NCI-H526 treated with DMSO at 0.1 percent for 48 hours (cell line): Measurements from ENCODE around the gene EML4.
"Not testable (repeated sequence)": the region's sequence is repeated elsewhere in the genome, so short reads cannot be mapped to it uniquely, and the experiment has no call there.

Source experiments
- DNase-seq: peaks from one replicate; lab custom pipeline; 2025; lab: John Stamatoyannopoulos, UW

Gene EML4

DNA sequence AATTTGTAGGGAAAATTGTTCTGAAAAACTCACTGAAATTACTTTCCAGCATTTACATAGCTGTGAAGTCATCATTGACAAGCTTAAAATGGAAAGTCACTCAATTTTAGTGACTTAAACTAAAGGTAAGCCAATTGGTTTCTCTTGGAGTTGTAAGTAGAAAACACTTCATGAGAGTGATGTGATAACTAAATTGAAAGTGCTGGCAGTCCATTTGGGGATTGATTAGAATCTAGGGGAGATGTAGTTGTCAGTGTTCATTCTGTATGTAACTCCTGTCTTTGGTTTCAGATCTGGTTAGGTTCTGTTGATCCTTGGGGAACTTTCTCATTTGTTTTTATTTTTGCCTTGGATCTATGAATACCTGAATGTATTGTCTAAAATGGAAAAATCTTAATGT lies 138.0 kb downstream of the EML4 start:
- no peak for DNase-seq

DNA sequence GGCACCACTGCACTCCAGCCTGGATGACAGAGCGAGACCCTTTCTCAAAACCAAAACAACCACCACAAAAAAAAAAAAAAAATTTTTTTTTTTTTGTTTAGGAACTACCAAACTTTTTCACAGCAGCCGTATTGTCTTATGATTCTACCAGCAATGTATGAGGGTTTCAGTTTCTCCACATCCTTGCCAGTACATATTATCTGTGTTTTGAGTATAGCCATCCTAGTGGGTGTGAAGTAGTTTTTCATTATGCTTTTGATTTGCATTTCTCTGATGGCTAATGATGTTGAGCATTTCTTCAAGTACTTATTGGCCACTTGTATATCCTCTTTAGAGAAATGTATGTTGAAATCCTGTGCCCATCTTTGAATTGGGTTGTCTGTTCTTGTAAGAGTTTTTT lies 140.2 kb downstream of the EML4 start:
- no peak for DNase-seq

DNA sequence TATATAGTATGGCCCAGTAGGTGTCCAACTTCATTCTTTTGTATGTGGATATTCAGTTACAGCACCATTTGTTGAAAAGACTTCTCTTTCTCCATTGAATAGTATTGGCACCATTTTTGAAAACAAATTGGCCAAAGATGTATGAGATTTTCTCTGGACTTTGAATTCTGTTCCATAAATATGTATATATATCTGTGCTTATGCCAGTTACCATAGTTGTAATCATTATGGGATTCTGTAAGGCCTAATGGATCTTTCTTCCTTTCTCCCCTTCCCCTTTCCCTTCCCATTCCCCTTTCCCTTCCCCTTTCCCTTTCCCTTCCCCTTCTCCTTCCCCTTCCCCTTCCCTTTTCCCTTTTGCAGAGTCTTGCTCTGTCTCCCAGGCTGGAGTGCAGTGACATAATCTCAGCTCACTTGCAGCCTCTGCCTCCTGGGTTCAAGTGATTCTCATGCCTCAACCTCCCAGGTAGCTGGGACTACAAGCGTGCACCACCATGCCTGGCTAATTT lies 140.9 kb downstream of the EML4 start:
- DNase-seq, result no peak

DNA sequence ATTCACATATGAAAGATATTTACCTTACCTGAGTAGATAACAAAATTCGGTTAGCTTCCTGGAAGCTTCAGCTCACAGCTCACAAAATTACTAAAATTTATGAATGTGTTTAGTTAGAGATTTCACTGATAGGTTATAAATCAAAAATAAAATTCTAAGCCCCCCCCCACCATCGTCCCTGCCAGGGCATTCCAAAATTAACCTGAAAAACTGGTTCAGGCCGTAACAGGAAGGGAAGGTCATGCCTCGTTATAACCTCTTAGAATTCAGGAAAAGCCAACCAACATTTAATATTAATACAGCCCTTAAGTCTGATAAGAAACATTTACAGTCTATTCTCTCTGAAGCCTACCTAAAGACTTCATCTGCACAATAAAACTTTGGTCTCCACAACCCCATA lies 143.0 kb downstream of the EML4 start:
- DNase-seq, result no peak

DNA sequence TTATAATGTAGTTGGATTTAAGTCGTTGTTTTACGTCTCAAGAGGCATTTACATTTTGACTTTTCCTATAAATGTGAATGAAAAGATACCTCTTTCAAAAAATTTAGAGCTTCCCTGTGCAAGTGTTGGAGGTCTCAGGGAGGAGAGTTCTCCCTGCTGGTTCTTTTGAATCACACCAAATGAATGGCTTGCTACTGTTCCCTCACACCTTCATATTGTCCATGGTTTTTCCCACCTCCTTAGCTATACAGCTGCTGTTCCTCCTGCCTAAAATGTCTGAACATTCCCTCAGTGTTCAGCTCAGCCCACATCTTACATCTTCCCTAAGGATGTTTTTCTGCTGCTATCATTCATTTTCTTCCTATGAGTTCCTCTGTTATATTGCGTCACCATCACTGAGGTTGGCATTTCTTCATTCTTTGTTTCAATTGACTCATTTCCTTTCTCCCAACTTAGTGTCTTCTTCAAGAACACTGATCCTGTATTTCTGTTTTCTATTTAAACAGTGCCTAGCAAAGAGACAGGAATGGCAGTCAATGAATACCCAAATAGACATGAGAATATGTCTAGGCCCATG lies 145.8 kb downstream of the EML4 start:
- no peak for DNase-seq

DNA sequence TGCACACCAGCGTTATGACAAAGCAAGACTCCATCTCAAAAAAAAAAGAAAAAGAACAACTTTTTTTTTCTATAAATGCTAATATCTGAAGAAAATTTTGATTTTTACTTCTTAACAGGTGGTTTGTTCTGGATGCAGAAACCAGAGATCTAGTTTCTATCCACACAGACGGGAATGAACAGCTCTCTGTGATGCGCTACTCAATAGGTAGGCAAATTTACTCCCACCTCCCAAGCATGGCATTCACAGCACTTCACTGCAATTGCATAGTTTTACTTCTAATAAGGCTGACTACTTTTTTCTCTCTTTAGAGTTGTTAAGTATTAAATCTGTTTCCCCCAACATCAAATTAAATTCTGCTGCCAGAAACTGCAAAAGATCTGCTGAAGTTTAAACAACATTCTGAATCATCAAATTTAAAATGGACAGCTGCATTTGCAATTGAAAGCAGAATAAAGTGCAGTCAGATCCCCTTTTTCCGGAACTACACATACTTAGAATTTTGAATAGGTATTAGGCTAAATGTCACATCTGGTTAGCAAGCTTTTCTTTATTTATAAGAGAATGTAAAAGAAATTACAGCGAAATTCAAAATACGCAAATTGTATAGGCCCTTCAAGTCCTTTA lies 146.8 kb downstream of the EML4 start:
- no peak for DNase-seq

DNA sequence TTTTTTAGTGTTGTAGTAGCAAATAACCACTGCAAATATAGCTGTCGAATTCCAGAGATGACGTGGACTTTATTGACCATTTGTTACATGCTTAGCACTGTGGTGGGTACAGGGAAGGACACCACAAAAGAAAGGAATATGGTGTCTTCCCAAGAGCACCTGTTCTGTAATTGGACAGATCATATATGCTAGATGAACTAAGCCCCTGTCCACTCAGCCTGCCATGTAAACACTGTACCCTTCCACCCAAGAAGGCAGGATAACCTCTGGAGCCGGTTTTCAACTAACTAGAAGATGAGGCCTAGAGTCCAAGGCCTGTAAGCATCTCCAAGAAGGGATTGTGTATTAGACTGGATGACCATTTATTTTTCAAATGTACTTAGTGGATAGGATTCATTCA lies 147.8 kb downstream of the EML4 start:
- no peak for DNase-seq

DNA sequence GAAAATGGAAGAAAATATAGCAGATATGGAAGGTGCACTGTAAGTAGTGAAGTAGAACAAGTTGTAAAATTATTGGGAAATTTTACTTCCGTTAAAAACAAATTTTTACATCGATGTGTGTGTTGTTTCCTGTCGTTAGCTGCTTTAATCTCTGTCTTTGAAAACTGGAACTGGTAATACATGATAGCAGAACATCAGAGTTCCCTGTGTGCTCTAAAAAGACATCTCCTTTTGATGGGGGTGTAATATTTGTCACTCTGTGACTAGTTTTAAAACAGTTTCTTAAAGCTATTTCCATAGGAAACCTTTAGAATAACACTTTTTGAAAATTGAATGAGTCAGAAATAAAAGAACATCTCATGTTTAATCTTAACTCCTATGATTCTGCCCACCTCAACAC lies 148.3 kb downstream of the EML4 start:
- no peak for DNase-seq

DNA sequence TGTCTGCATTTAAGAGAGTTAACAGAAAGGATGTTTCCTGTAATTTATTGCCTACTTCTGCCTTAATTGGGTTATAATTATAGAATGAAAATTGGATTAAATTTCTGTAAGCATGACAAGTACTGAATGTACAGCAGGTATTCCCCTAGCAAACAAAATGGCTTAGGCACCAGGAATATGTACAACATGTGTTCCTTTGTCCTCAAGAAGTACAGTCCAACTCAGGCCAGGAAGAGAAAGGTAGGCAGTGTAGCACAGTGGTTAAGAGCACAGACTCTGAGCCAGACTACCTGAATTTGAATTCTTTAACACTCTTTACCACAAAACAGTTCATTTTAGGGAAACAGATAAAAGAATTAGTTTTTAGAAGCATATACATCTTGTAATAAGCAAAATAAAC lies 148.8 kb downstream of the EML4 start:
- DNase-seq, result no peak

DNA sequence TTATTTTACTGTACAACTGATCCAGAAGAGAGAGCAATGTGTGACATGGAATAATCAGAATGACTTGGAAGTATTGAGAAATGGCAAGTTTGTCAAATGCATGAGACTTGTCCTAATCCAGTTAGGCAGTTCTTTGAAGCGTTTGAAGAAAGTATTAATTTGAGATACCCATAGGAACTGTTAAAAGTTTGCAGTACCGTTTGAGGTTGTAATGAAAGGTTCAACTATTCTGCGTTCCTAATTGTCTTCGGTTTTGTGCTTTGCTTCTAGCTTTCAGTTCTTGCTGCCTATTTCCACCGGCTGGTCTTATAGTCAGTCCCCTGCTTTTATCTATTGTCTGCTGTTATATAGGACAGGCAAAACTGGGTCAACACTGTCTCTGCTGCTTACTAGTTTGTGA lies 150.1 kb downstream of the EML4 start:
- DNase-seq, result no peak

DNA sequence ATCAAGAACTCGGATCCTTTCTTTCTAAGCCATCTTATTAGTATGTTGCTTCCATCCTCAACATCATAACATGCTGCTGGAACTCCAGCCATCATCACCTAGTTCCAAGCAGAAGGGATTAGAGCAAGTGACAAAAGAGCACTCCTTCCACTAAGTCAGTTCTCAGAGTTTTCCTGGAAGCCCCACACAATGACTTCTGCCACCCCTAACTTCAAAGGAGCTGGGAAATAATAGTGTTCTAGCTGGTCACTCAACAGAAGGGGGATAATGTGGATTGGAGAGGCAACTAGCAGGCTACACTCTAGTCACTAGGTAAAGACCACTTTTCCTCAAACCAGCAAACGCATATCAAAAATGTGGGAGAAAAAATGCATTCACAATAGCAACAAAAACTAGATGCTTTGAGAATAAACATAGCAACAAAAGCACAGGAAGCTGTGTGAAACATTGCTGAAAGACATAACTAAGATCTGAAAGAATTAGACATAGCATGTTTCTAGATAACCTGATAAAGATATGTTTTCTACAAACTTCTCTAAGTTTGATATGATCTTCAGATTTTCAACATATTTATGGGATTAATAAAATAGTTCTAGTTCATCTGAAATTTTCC lies 152.4 kb downstream of the EML4 start:
- DNase-seq, result no peak

DNA sequence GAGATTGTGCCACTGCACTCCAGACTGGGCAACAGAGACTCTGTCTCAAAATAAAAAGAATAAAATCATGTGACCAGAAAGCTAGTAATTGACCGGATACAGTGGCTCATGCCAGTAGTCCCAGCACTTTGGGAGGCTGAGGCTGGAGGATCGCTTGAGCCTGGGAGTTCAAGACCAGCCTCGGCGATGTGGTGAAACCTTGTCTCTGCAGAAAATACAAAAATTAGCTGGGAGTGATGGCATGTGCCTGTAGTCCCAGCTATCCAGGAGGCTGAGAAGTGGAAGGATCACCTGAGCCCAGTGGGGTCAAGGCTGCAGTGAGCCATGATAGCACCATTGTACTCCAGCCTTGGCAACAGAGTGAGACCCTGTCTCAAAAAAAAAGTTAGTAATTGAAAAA lies 155.1 kb downstream of the EML4 start:
- DNase-seq, result no peak

DNA sequence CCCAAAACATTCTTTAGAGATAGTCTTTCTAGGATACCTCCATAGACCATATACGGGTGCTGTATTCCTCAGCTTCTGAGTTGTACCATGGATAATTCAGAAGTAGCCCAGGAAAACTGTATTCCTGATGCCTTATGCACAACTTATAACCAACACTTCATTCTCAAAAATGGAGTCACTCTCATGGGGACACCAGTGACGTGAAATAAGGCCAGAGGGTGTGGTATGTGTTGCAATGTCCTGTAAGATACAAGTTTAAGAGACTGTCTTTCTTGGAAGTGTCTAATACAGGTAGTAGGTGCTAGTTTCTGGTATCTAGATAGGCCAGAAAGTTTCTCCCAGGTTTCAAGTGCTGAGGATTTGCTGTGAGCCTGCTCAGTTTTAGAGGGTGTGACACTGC lies 155.8 kb downstream of the EML4 start:
- DNase-seq, result no peak

DNA sequence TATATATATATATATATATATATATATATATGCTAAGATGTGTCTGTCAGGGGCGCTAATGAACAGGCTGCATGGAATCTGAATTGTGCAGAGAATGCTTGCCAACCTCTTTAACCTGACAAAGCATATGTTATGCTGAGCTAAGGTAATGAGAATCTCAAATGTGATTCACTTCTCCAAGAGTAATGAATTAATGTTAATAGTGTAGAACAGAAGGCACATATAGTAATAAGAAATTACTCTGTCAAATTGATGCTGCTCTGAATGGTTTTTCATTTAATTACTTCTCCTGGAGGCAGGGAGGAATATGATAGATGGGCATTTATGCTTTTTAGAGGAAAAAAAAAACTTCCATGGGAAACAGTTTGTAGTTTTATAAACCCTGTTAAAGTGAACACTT lies 156.5 kb downstream of the EML4 start:
- DNase-seq, result no peak

DNA sequence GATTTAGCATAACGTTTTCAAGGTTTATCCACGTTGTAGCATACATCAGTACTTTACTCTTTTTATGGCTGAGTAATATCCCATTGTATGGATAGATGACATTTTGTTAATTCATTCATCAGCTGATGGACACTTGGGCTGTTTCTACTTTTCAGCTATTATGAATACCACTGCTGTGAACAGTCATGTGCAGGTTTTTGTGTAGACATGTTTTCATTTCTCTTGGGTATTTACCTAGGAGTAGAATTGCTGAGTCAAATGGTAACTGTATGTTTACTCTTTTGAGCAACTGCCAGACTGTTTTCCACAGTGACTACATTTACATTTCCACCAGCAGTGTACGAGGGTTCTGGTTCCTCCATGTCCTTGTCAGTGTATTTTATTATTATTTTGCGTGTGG lies 158.0 kb downstream of the EML4 start:
- no peak for DNase-seq

DNA sequence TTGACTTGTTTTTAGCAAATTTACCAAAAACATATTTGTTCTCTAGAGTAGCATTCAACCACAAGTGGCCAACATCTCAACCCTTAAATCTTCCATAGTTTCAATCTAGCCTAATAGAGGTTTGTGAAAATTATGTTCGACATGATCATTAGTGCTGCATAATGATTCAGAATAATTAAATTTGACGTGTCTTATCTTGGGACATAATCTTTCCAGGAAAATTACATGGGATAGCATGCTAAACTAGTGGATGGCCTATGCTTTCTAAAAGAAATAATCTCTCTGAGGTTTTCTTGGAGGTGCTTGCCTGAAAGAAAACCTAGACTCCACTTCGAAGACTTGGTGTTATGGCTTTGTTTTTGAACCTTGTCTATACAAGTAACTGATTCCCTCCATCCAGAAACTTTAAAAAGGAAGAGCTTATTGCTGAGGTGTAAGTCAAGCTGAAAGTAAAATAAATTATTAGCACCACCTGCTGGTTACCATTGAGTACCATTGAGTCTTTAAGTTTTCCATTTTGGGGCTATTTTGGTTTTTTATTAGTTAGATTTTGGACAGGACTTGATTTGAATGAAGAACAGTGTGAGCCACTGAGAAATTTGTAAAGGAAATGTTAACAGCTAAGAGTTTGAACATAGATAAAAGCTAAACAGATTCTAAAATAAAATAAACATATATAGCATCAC lies 159.1 kb downstream of the EML4 start:
- peak; percentile 13 for DNase-seq

DNA sequence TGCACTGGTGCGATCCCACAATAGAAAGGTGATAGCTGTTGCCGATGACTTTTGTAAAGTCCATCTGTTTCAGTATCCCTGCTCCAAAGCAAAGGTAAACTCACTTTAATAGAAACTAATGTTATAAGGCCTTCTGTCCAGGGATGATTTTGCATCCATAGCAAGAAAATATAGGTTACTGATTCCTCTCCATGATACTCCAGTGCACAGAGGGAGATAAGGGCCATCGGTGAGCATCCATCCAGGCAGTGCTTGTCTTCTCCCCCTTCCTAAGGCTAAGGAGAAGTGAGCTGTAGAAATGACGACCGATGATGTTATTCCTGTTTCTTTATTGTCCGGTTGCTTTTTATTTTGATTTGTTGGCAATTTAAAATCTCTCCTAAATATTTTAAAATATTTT lies 159.8 kb downstream of the EML4 start:
- DNase-seq, result no peak

DNA sequence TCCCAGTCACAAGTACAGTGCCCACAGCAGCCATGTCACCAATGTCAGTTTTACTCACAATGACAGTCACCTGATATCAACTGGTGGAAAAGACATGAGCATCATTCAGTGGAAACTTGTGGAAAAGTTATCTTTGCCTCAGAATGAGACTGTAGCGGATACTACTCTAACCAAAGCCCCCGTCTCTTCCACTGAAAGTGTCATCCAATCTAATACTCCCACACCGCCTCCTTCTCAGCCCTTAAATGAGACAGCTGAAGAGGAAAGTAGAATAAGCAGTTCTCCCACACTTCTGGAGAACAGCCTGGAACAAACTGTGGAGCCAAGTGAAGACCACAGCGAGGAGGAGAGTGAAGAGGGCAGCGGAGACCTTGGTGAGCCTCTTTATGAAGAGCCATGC lies 160.6 kb downstream of the EML4 start:
- DNase-seq, result no peak

DNA sequence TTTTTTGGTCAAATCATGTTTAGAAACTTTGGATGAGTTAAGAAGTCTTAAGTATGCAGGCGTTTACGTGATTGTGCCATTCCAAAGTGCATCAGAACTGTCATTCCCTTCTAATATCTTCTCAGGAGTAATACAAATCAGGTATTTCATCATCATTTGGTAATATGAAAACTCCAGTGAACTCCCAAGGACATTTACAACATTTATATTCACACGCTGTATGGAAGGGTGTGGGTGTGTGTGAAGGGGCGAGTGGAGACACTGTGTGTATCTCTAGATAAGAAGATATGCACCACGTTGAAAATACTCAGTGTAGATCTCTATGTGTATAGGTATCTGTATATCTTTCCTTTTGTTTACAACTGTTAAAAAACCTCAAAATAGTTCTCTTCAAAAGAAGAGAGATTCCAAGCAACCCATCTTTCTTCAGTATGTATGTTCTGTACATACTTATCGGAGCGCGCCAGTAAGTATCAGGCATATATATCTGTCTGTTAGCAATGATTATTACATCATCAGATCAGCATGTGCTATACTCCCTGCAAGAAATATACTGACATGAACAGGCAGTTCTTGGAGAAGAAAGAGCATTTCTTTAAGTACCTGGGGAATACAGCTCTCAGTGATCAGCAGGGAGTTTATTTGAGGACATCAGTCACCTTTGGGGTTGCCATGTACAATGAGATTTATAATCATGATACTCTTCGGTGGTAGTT lies 162.6 kb downstream of the EML4 start:
- DNase-seq, result no peak

DNA sequence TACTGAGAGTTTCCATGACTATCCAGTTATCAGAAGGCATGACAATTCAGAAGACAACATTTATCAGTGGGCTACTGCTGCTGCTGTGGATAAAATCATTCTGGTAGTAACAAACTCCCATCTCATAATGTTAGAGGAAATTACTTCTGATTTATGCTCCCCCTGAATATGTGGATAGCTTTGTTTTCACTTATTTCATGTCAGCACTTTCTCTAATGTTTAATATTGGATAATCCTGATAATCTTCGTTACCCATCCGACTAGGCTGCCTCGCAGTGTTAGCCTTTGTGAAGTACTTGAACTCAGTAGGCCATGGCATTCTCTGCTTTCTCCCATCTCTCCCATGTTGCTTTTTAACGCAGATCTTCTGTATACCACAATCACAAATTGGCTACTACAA lies 163.4 kb downstream of the EML4 start:
- DNase-seq, result no peak

DNA sequence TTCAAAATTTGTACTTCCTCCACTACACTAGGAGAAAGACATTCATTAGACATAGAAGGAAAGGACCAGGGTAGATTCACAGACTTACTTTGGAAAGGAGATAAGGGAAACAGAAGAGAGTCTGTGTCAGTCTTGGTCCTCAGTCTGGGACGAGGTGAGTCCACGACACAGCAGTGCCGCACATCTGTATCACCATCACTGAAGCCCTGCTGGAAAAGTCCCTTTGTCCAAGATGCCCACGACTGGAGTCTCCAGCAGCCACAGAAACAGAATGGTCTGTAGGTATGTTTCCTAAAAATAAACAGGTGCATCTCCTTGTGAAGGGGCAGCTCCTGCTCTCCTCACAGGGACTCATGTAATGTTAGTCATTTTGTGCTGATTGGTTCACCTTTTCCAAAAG lies 164.4 kb downstream of the EML4 start:
- DNase-seq, result no peak

DNA sequence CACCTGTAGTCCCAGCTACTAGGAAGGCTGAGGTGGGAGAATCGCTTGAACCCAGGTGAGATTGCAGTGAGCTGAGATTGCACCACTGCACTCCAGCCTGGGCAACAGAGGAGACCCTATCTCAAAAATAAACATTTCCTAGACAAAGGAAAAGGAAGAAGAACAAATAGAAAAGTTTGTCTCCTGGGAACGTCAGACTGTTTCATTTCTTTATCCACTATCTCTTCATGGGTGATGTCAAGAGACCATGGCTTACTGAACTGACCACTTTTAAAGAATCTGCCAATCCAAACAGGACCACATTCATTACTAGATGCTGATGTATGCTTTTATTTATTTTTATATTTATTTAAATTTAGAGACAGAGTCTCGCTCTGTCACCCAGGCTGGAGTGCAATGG lies 165.1 kb downstream of the EML4 start:
- no peak for DNase-seq

DNA sequence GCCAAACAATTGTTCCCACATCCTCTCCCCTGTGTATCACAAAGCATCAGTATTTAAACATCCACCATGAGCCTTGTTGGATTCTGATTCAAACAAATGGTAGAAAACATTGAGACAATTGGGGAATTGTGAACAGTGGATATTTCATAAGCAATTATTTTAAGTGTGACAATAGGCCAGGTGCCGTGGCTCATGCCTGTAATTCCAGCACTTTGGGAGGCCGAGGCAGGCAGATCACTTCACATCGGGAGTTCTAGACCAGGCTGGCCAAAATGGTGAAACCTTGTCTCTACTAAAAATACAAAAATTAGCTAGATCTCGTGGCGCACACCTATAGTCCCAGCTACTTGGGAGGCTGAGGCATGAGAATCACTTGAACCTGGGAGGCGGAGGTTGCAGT lies 165.7 kb downstream of the EML4 start:
- DNase-seq, result not testable (repeated sequence)
